Liver (tissue), 9 donors: Measurements from ENCODE around the gene MNAT1. TPM values are rescaled to one million over a fixed set of nuclear protein-coding genes. Genes with fewer than 3 reads are reported as not detected.

Experiments
- DNase-seq: peaks from one replicate; pipeline ENCODE4 v3.0.0-alpha.2; 2017; ENCODE audit warnings: low spot score
- H3K27ac ChIP-seq, 2 donors: one replicate each; pipeline ENCODE4 v1.7.0; 2013; ENCODE audit warnings: inconsistent platforms in 2 of 2, low read length in 2 of 2, control low read depth in 1 of 2, low read depth in 1 of 2, mild to moderate bottlenecking in 1 of 2
- H3K27me3 ChIP-seq, 4 donors: one replicate each; pipeline versions ENCODE4 v1.6.1 to v1.7.0; 2013; ENCODE audit warnings: low read length in 3 of 4, inconsistent platforms in 1 of 4, mild to moderate bottlenecking in 1 of 4, moderate library complexity in 1 of 4; ENCODE audit not compliant: control insufficient read depth in 4 of 4, insufficient read depth in 4 of 4
- H3K36me3 ChIP-seq, 4 donors: one replicate each; pipeline versions ENCODE4 v1.6.1 to v1.7.0; 2013; ENCODE audit warnings: low read length in 3 of 4, mild to moderate bottlenecking in 3 of 4, low read depth in 1 of 4, moderate library complexity in 1 of 4; ENCODE audit not compliant: control insufficient read depth in 4 of 4, insufficient read depth in 3 of 4
- H3K4me1 ChIP-seq, 4 donors: one replicate each; pipeline versions ENCODE4 v1.6.1 to v1.7.0; 2013; ENCODE audit warnings: low read length in 3 of 4, mild to moderate bottlenecking in 3 of 4, moderate library complexity in 1 of 4; ENCODE audit not compliant: control insufficient read depth in 4 of 4, insufficient read depth in 4 of 4
- H3K4me3 ChIP-seq, 3 donors: one replicate each; pipeline versions ENCODE4 v1.6.1 to v1.7.0; 2013; ENCODE audit warnings: low read length in 3 of 3, control low read depth in 1 of 3, low read depth in 1 of 3, mild to moderate bottlenecking in 1 of 3
- H3K9ac ChIP-seq, 2 donors: one replicate each; pipeline ENCODE4 v1.7.0; 2013; ENCODE audit warnings: low read length in 2 of 2, mild to moderate bottlenecking in 2 of 2, moderate library complexity in 2 of 2, control low read depth in 1 of 2, low read depth in 1 of 2
- H3K9me3 ChIP-seq, 4 donors: one replicate each; pipeline versions ENCODE4 v1.6.1 to v1.7.0; 2013; ENCODE audit warnings: low read length in 3 of 4; ENCODE audit not compliant: control insufficient read depth in 4 of 4
- ATF3 ChIP-seq: IDR thresholded peaks from 2 replicates; pipeline ENCODE4 v1.6.1; 2016; ENCODE audit warnings: antibody characterized with exemption
- CTCF ChIP-seq: fragments of 150-350 bp; IDR thresholded peaks from 2 replicates; pipeline ENCODE4 v1.5.1; 2017; ENCODE audit warnings: improper control_type of control experiment, low read depth, low read length; ENCODE audit not compliant: missing input control
- EGR1 ChIP-seq, 2 donors: IDR thresholded peaks; 2 replicates each; pipeline ENCODE4 v1.6.1; 2016 to 2018; ENCODE audit warnings: antibody characterized with exemption in 2 of 2, low read depth in 2 of 2
- FOXA1 ChIP-seq: IDR thresholded peaks from 2 replicates; pipeline ENCODE4 v1.6.1; 2016; ENCODE audit warnings: antibody characterized with exemption
- FOXA2 ChIP-seq: IDR thresholded peaks from 2 replicates; pipeline ENCODE4 v1.6.1; 2016; ENCODE audit warnings: antibody characterized with exemption
- GABPA ChIP-seq, 2 donors: IDR thresholded peaks in 1 of 2; conservative IDR thresholded peaks in 1 of 2; 2 replicates each; pipeline ENCODE4 v1.6.1; 2016; ENCODE audit warnings: antibody characterized with exemption in 2 of 2, mild to moderate bottlenecking in 1 of 2, moderate library complexity in 1 of 2
- HNF4A ChIP-seq, 2 donors: conservative IDR thresholded peaks; 2 replicates each; pipeline ENCODE4 v1.6.1; 2016; ENCODE audit warnings: antibody characterized with exemption in 2 of 2, mild to moderate bottlenecking in 2 of 2
- HNF4G ChIP-seq: IDR thresholded peaks from 2 replicates; pipeline ENCODE4 v1.6.1; 2016; ENCODE audit warnings: antibody characterized with exemption
- JUND ChIP-seq, 2 donors: IDR thresholded peaks; 2 replicates each; pipeline ENCODE4 v1.6.1; 2016; ENCODE audit warnings: antibody characterized with exemption in 2 of 2
- MAX ChIP-seq: IDR thresholded peaks from 2 replicates; pipeline ENCODE4 v1.6.1; 2016; ENCODE audit warnings: antibody characterized with exemption
- NR2F2 ChIP-seq: IDR thresholded peaks from 2 replicates; pipeline ENCODE4 v1.6.1; 2016; ENCODE audit warnings: antibody characterized with exemption
- RAD21 ChIP-seq, 2 donors: IDR thresholded peaks; 2 replicates each; pipeline ENCODE4 v1.6.1; 2016; ENCODE audit warnings: antibody characterized with exemption in 2 of 2, mild to moderate bottlenecking in 2 of 2
- REST ChIP-seq: IDR thresholded peaks from 2 replicates; pipeline ENCODE4 v1.6.1; 2016; ENCODE audit warnings: antibody characterized with exemption, mild to moderate bottlenecking
- RXRA ChIP-seq, 2 donors: IDR thresholded peaks; 2 replicates each; pipeline ENCODE4 v1.6.1; 2017 to 2018; ENCODE audit warnings: antibody characterized with exemption in 2 of 2, mild to moderate bottlenecking in 1 of 2
- SP1 ChIP-seq: IDR thresholded peaks from 2 replicates; pipeline ENCODE4 v1.6.1; 2018; ENCODE audit warnings: antibody characterized with exemption, mild to moderate bottlenecking
- TAF1 ChIP-seq: conservative IDR thresholded peaks from 2 replicates; pipeline ENCODE4 v1.6.1; 2016; ENCODE audit warnings: antibody characterized with exemption, mild to moderate bottlenecking
- YY1 ChIP-seq: IDR thresholded peaks from 2 replicates; pipeline ENCODE4 v1.6.1; 2016; ENCODE audit warnings: antibody characterized with exemption, mild to moderate bottlenecking
- ZBTB33 ChIP-seq: IDR thresholded peaks from 2 replicates; pipeline ENCODE4 v1.6.1; 2016; ENCODE audit warnings: antibody characterized with exemption
- WGBS: extraction: QIAGEN DNeasy Blood & Tissue Kit; methylation state at CpG from one replicate; pipeline ENCODE4 v1.1.7; 2013; 5-methylcytosine and 5-hydroxymethylcytosine counted together
- polyA plus RNA-seq, 2 donors: library from polyadenylated mRNA; stranded (reverse) in 1 of 2; unstranded in 1 of 2; fragments of 200-250 nt in 1 of 2; fragments of >200 nt in 1 of 2; fragmentation: Nextera tagmentation in 1 of 2; extraction: Ambion mirVana in 1 of 2; gene quantifications; one replicate each; pipeline versions ENCODE4 v1.2.1 to v1.2.3, GENCODE V29; 2013 to 2015
- total RNA-seq, 2 donors: library from RNA; depleted of rRNA; stranded (reverse); fragments of >200 nt; gene quantifications; one replicate each; pipeline ENCODE4 v1.2.3, GENCODE V29; 2014
- donor health status: healthy.
- donor health status: healthy.
- donor health status: healthy.
- donor health status: healthy.
- donor health status: healthy.

MNAT1 gene
- total and polyA plus RNA-seq, 4 donors, result 8.9 to 18.5 (median 14.6) TPM

GRCh38 chr14:60964904-60965303 is 230.3 kb downstream of the MNAT1 start:
- H3K27me3 ChIP-seq, result no peaks in the 10 kb centered on the region
- 69% methylated on average over 2 of the region's 2 CpGs for WGBS
- H3K27ac ChIP-seq, result no peak overlapping the region
- DNase-seq, result no peak
- no peak overlapping the region for H3K4me3 ChIP-seq
- no peaks in the 10 kb centered on the region for H3K4me1 ChIP-seq
- no peak overlapping the region for H3K9ac ChIP-seq
- no peak for TF ChIP-seq TAF1
- no peak for TF ChIP-seq SP1
- no peak for TF ChIP-seq FOXA1
- TF ChIP-seq RAD21 (IDR thresholded peaks at IDR 0.05), result no peak
- TF ChIP-seq HNF4A (conservative IDR thresholded peaks at IDR 0.05), result no peak
- no peak for TF ChIP-seq REST
- TF ChIP-seq MAX, result no peak
- TF ChIP-seq NR2F2, result no peak
- TF ChIP-seq ZBTB33, result no peak
- no peak for TF ChIP-seq CTCF
- no peak for TF ChIP-seq YY1
- no peak for TF ChIP-seq RXRA (IDR thresholded peaks at IDR 0.05)
- no peak for TF ChIP-seq HNF4G
- TF ChIP-seq FOXA2, result no peak
- TF ChIP-seq ATF3, result no peak
- TF ChIP-seq GABPA (IDR thresholded peaks at IDR 0.05 in 1 of 2, conservative IDR thresholded peaks at IDR 0.05 in 1 of 2), result no peak
- no peaks in the 10 kb centered on the region for H3K9me3 ChIP-seq
- peaks cover 0 to 2% (median 0%) of the 10 kb centered on the region in 4 donors for H3K36me3 ChIP-seq

GRCh38 chr14:60965402-60965801 is 230.8 kb downstream of the MNAT1 start:
- Histone ChIP-seq H3K9me3 (no peaks in the 10 kb centered on the region), H3K9ac (no peak overlapping the region), H3K4me1 (no peaks in the 10 kb centered on the region), H3K4me3 (no peak overlapping the region), H3K27ac (no peak overlapping the region), H3K36me3 (no peaks in the 10 kb centered on the region), H3K27me3 (no peaks in the 10 kb centered on the region)
- no peak for TF ChIP-seq JUND (IDR thresholded peaks at IDR 0.05)
- TF ChIP-seq TAF1, result no peak
- TF ChIP-seq YY1, result no peak
- TF ChIP-seq ZBTB33, result no peak
- no peak for TF ChIP-seq MAX
- TF ChIP-seq GABPA (IDR thresholded peaks at IDR 0.05 in 1 of 2, conservative IDR thresholded peaks at IDR 0.05 in 1 of 2), result no peak
- no peak for TF ChIP-seq EGR1 (IDR thresholded peaks at IDR 0.05; ENCODE audit: low read depth in 2 of 2)
- DNase-seq, result no peak
